HUES64 (cell line): ENCODE results near the gene VSIG8.

Experiments used
- H3K27ac ChIP-seq: 2 replicates; pipeline ENCODE4 v1.7.0; 2013; ENCODE audit warnings: low read depth, low read length, inconsistent platforms
- H3K27me3 ChIP-seq: 2 replicates; pipeline ENCODE4 v1.6.1; 2013; ENCODE audit warnings: mild to moderate bottlenecking, low read length; ENCODE audit not compliant: insufficient read depth
- H3K36me3 ChIP-seq: 2 replicates; pipeline ENCODE4 v1.6.1; 2013; ENCODE audit warnings: mild to moderate bottlenecking, low read length; ENCODE audit not compliant: insufficient read depth
- H3K4me1 ChIP-seq: 2 replicates; pipeline ENCODE4 v1.6.1; 2013; ENCODE audit warnings: mild to moderate bottlenecking, low read length, moderate library complexity; ENCODE audit not compliant: insufficient read depth
- H3K4me3 ChIP-seq: 2 replicates; pipeline ENCODE4 v1.5.1; 2013; ENCODE audit warnings: mild to moderate bottlenecking, low read length, moderate library complexity
- H3K9ac ChIP-seq: 2 replicates; pipeline ENCODE4 v1.6.1; 2013; ENCODE audit warnings: mild to moderate bottlenecking, low read depth, low read length
- H3K9me3 ChIP-seq: 2 replicates; pipeline ENCODE4 v1.6.1; 2013; ENCODE audit warnings: low read depth, low read length; ENCODE audit not compliant: insufficient read depth
- WGBS: fragments of 150-250, 120-280 bp; methylation state at CpG from one replicate; pipeline ENCODE4 v1.1.7; 2013; ENCODE audit warnings: missing lambda C conversion rate; 5-methylcytosine and 5-hydroxymethylcytosine counted together

VSIG8 gene

GRCh38 chr1:159841749-159842148 lies 20.7 kb downstream of the VSIG8 start:
- no peak overlapping the region for H3K9ac ChIP-seq
- H3K4me1 ChIP-seq, result no peaks in the 10 kb centered on the region
- H3K27ac ChIP-seq, result no peak overlapping the region
- H3K36me3 ChIP-seq, result no peaks in the 10 kb centered on the region
- no peak overlapping the region for H3K4me3 ChIP-seq
- WGBS, result 88% methylated on average over 2 of the region's 2 CpGs
- H3K27me3 ChIP-seq, result no peaks in the 10 kb centered on the region
- no peaks in the 10 kb centered on the region for H3K9me3 ChIP-seq

DNA sequence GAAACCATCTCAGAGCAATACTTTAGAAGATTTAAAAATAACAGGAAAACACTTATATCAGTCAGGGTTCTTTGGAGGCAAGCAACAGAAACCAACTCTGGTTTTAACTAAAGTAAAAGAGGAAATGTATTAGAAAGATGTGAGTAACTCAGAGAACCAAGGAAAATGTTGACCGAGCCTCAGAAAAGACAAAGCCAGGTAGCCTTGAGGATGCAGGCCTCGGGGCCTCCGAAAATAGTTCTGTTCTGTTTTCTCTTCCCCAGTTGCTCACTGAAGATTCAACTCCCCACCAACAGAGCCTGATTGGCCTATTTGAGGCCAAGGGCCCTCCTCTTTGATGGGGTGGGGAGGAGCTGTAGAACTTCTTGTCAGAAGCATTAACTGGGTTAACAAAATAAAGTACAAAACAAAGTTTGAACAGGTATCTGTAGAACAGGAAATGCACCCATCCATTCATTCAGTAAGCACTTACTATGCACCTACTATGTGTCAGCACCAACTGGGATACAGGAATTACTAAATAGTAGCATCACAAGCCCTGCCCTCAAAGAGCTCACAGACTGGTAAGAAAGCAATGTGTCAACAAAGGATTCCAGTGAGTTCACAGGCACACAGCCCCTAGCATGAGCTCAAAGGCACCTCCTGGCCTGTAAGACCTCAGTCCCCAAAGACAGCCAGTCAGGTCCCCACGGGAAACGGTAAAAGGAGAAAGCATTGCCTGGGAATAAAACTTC lies 23.2 kb downstream of the VSIG8 start:
- H3K4me1 ChIP-seq, result no peaks in the 10 kb centered on the region
- no peak overlapping the region for H3K9ac ChIP-seq
- no peak overlapping the region for H3K27ac ChIP-seq
- H3K27me3 ChIP-seq, result peaks cover 5% of the 10 kb centered on the region; the same call in 1 of the 2 replicates
- no peaks in the 10 kb centered on the region for H3K9me3 ChIP-seq
- WGBS, result 92% methylated on average over 5 of the region's 5 CpGs
- H3K36me3 ChIP-seq, result no peaks in the 10 kb centered on the region
- H3K4me3 ChIP-seq, result no peak overlapping the region

GRCh38 chr1:159838715-159839114 lies 23.7 kb downstream of the VSIG8 start:
- Histone ChIP-seq H3K4me1 (no peaks in the 10 kb centered on the region), H3K27me3 (peaks cover 8% of the 10 kb centered on the region; the same call in 1 of the 2 replicates), H3K27ac (no peak overlapping the region), H3K9me3 (no peaks in the 10 kb centered on the region), H3K4me3 (no peak overlapping the region), H3K9ac (no peak overlapping the region), H3K36me3 (no peaks in the 10 kb centered on the region)
- WGBS, result 94% methylated on average over 1 of the region's 1 CpG

- H3K27ac ChIP-seq, result no peak overlapping the region
- no peak overlapping the region for H3K9ac ChIP-seq
- WGBS, result 87% methylated on average over 8 of the region's 8 CpGs
- H3K27me3 ChIP-seq, result peaks cover 20% of the 10 kb centered on the region; the same call in 1 of the 2 replicates
- no peaks in the 10 kb centered on the region for H3K9me3 ChIP-seq
- no peak overlapping the region for H3K4me3 ChIP-seq
- H3K4me1 ChIP-seq, result peaks cover 10% of the 10 kb centered on the region; the same call in 1 of the 2 replicates
- H3K36me3 ChIP-seq, result no peaks in the 10 kb centered on the region
Measured at GRCh38 chr1:159835862-159836525, 26.5 kb downstream of the VSIG8 start.

- H3K9ac ChIP-seq, result no peak overlapping the region
- no peaks in the 10 kb centered on the region for H3K9me3 ChIP-seq
- no peak overlapping the region for H3K4me3 ChIP-seq
- WGBS, result 87% methylated on average over 3 of the region's 3 CpGs
- H3K27ac ChIP-seq, result no peak overlapping the region
- no peaks in the 10 kb centered on the region for H3K36me3 ChIP-seq
- peaks cover 27% of the 10 kb centered on the region; the same call in 1 of the 2 replicates for H3K27me3 ChIP-seq
- peaks cover 10% of the 10 kb centered on the region; the same call in 1 of the 2 replicates for H3K4me1 ChIP-seq
Measured at GRCh38 chr1:159835356-159835755, 27.1 kb downstream of the VSIG8 start.

DNA sequence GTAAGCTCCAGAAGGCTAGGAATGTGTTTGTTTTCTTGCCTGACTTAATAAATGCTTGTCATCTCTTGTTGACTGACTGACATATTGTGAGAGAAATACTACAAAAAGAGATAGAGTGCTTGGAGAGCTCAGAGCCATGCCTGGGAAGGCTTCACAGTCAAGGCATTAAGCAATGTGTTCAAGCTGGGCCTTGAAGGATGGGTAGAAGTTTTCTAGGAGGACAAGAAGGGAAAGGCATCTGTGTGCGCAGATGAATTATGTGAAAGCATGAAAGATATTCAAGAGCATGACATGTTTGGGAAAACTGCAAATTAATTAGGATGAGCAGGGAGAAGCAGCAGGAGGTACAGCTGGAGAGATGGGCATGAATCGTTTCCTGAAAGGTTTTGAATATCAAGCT lies 30.1 kb downstream of the VSIG8 start:
- H3K9me3 ChIP-seq, result no peaks in the 10 kb centered on the region
- H3K27me3 ChIP-seq, result peaks cover 31% of the 10 kb centered on the region; the same call in 1 of the 2 replicates
- H3K27ac ChIP-seq, result no peak overlapping the region
- 86% methylated on average over 2 of the region's 2 CpGs for WGBS
- H3K4me1 ChIP-seq, result peaks cover 10% of the 10 kb centered on the region; the same call in 1 of the 2 replicates
- H3K4me3 ChIP-seq, result no peak overlapping the region
- H3K36me3 ChIP-seq, result no peaks in the 10 kb centered on the region
- no peak overlapping the region for H3K9ac ChIP-seq

DNA sequence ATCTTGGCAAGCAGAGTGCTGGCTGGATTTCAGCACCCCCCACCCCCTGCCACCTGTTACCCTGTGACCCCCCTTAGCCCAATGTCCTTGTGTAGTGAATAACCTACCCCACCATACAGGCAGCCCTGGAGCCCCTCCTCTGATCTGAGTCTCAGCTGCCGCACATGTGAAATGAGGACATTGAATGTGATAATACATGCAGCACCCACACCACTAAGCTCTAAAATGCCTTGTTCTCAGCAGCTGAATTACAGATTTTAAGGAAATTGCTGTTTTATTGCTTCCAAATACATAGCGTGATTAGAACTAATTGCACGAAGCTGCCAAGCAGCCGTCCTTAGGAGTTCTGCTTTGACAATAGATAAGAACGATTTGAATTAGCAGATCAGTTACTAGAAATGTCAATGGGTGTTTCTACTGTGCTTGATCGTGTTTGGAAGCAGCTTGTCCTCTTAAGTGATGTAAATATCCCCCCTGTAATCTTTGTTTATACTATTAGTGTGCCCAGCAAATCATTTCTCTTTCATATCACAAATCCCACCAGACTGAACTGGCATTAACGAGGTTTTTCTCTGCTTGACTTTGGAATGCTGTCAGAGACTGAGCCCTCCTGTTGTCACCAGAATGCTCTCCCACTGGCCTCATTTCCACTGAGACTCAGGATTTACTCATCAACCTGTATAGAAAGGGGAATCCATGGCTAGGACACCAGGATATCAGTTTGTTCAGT lies 30.9 kb downstream of the VSIG8 start:
- Histone ChIP-seq H3K4me1 (peaks cover 10% of the 10 kb centered on the region; the same call in 1 of the 2 replicates), H3K4me3 (no peak overlapping the region), H3K27me3 (peaks cover 31% of the 10 kb centered on the region; the same call in 1 of the 2 replicates), H3K36me3 (no peaks in the 10 kb centered on the region), H3K9ac (no peak overlapping the region), H3K9me3 (no peaks in the 10 kb centered on the region), H3K27ac (no peak overlapping the region)
- 46% methylated on average over 6 of the region's 7 CpGs for WGBS

GRCh38 chr1:159830722-159831121 lies 31.7 kb downstream of the VSIG8 start:
- Histone ChIP-seq H3K4me3 (no peak overlapping the region), H3K27ac (no peak overlapping the region), H3K36me3 (no peaks in the 10 kb centered on the region), H3K9me3 (no peaks in the 10 kb centered on the region), H3K9ac (no peak overlapping the region), H3K4me1 (peaks cover 10% of the 10 kb centered on the region; the same call in 1 of the 2 replicates), H3K27me3 (peaks cover 31% of the 10 kb centered on the region; the same call in 1 of the 2 replicates)
- 94% methylated on average over 8 of the region's 8 CpGs for WGBS

DNA sequence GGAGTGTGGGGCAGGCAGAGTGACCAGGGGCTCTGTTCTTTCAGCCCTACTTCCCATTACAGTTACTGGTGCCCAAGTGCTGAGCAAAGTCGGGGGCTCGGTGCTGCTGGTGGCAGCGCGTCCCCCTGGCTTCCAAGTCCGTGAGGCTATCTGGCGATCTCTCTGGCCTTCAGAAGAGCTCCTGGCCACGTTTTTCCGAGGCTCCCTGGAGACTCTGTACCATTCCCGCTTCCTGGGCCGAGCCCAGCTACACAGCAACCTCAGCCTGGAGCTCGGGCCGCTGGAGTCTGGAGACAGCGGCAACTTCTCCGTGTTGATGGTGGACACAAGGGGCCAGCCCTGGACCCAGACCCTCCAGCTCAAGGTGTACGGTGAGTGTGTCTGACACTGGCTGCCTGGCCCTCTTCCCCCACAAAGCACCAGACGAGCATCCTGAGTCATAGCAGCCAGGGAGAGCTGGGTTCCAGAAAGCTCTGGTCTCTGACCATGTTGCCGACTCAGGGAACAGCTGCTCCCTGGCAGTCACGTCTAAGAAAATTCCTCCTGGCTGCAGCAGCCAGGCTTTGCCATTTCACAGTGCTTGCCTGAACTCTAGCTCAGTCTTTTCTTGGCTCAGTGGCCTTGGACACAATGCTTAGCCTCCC lies 32.5 kb downstream of the VSIG8 start:
- H3K27me3 ChIP-seq, result peaks cover 31% of the 10 kb centered on the region; the same call in 1 of the 2 replicates
- no peaks in the 10 kb centered on the region for H3K36me3 ChIP-seq
- H3K27ac ChIP-seq, result no peak overlapping the region
- no peak overlapping the region for H3K4me3 ChIP-seq
- 88% methylated on average over 18 of the region's 18 CpGs for WGBS
- H3K9me3 ChIP-seq, result no peaks in the 10 kb centered on the region
- peaks cover 10% of the 10 kb centered on the region; the same call in 1 of the 2 replicates for H3K4me1 ChIP-seq
- H3K9ac ChIP-seq, result no peak overlapping the region

GRCh38 chr1:159829273-159829634 lies 33.2 kb downstream of the VSIG8 start:
- no peak overlapping the region for H3K27ac ChIP-seq
- H3K4me1 ChIP-seq, result peaks cover 10% of the 10 kb centered on the region; the same call in 1 of the 2 replicates
- no peak overlapping the region for H3K4me3 ChIP-seq
- peaks cover 26% of the 10 kb centered on the region; the same call in 1 of the 2 replicates for H3K27me3 ChIP-seq
- 34% methylated on average over 3 of the region's 3 CpGs for WGBS
- no peaks in the 10 kb centered on the region for H3K36me3 ChIP-seq
- H3K9ac ChIP-seq, result no peak overlapping the region
- H3K9me3 ChIP-seq, result no peaks in the 10 kb centered on the region
